Stimulated activated CD4-positive, alpha-beta T cell treated with anti-CD3 and anti-CD28 coated beads, Interleukin-1b, Interleukin-23, amount 100 ng/mL, for 48 hours (primary cell): Measurements from ENCODE around the gene VKORC1L1.
"Not testable (repeated sequence)": the region's sequence is repeated elsewhere in the genome, so short reads cannot be mapped to it uniquely, and the experiment has no call there.

ENCODE experiments used
- DNase-seq: peaks from one replicate; pipeline ENCODE4 v3.0.0-alpha.2; 2020

VKORC1L1 gene

DNA sequence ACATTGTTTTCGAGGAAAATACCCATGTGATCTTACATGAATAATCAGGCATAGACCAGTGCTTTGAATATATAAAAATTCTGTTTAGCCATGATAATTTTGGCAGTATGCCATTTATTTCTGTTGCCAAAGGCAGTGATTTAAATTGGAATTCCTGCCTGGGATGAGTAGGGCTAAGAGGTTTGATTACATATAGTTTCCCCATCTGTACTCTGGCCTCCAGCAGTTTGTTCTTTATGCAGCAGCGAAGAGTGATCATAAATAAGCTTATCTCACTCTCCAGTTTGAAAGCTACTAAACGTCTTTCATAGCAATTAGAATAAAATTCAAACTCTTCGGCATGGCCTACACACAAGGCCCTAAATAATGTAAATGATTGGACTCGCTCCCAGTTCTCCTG, 72.9 kb downstream of the VKORC1L1 start:
- not testable (repeated sequence) for DNase-seq

DNA sequence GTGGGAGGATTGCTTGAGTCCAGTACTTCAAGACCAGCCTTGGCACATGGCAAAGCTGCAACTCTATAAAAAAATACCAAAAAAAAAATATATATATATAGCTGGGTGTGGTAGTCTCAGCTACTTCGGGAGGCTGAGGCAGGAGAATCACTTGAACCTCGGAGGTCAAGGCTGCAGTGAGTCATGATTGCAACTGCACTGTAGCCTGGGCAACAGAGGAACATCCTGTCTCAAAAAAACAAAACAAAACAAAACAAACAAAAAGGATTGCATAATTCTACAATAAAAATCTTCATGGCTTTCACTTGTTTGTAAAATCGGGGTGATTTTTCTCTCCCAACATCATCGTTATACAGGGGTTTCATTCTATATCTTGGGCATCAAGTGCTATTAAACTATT, 74.0 kb downstream of the VKORC1L1 start:
- DNase-seq: no peak

DNA sequence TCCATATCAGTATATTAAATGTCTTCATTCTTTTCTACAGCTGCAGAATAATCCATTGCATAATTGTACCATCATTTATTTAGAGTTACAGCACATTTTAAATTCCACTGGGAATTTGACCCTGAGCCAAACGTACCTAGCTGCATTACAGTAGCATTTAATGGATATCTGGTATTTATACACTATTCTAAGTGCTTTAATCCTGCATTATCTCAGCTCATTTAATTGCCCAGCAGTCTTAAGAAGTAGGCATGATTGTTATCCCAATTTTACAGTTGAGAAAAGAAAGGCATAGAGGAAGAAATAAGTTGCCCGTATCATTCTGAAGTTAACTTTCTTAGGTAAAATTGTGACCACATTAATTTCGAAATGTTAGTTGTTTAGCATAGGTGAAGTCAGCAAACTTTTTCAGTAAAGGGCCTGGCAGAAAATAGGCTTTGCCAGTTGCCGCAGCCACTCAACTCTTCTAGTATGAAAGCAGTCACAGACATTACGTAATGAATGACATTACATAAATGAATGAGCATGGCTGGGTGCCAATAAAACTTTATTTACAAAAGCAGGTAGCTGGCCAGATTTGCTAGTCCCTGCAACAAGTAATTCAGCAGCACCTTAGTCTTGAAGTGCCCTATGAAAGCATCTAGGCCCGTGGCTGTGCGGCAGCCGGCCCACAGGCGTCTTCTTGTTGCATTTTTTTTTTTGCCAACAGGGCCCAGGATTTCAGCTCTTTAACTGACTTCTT, 79.1 kb downstream of the VKORC1L1 start:
- no peak for DNase-seq

DNA sequence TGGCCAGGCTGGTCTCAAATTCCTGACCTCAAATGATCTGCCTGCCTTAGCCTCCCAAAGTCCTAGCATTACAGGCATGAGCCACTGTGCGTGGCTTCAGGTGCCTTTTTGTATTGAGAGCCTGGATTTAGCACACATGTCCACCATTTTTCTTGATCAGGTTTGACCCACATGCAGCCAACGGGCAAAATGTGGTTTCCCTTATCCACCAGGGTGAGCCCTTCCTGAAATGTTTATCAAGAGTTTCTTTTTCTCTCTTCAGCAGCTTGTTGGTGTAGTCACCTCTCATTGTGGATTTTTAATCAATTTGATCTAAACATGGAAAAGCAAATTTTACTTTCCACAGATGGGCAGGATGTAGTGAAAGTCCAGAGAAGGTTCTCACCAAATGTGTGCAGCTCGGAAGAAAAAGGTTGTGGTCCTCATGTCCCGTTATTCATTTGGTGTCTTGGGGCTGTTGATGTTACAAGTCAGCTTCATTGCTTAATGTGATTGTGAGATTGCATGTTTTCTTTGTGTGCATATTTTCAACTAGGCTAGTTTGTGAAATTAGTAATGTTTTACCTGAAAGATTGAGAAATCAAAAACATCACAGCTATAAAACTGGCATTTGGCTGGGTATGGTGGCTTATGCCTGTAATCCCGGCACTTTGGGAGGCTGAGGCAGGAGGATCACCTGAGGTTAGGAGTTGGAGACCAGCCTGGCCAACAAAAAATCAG, 80.3 kb downstream of the VKORC1L1 start:
- no peak for DNase-seq

DNA sequence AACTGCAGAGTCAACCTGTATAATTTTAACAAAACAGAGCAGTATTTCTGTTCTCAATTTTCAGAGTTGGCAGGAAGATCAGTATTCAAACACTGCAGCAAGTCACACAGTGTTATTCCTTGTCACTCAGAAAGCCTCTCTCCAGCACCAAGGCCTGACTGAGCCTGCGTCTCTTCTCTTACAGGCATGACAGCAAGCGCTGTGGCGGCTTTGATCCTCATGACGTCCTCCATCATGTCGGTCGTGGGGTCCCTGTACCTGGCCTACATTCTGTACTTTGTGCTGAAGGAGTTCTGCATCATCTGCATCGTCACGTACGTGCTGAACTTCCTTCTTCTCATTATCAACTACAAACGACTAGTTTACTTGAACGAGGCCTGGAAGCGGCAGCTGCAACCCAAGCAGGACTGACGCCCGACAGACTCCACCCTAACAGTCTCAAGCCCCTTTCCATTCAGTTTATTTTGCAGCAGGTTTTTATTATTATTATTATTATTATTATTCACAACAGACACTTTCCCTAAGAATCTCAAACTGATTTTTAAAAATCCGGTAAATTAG, 81.1 kb downstream of the VKORC1L1 start:
- DNase-seq: no peak

DNA sequence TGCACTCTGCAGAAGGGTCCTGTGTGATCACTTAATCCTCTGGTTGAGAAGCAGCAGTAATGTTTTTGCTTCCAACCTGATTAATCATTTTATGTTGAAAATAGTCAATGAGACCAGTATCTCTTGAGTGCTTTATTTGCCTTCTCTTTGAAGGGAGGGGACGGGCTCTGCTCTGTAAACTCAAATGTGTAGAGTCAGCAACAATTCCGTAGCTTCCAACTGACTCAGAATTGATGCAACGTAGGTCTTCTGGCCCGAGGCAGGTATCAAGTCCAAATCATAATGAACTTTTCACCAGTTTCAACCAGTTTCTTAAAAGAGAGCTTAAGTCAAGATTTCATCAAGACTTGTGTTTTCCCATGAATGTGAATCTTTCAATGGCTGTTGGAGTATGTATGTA, 82.8 kb downstream of the VKORC1L1 start:
- DNase-seq: no peak

DNA sequence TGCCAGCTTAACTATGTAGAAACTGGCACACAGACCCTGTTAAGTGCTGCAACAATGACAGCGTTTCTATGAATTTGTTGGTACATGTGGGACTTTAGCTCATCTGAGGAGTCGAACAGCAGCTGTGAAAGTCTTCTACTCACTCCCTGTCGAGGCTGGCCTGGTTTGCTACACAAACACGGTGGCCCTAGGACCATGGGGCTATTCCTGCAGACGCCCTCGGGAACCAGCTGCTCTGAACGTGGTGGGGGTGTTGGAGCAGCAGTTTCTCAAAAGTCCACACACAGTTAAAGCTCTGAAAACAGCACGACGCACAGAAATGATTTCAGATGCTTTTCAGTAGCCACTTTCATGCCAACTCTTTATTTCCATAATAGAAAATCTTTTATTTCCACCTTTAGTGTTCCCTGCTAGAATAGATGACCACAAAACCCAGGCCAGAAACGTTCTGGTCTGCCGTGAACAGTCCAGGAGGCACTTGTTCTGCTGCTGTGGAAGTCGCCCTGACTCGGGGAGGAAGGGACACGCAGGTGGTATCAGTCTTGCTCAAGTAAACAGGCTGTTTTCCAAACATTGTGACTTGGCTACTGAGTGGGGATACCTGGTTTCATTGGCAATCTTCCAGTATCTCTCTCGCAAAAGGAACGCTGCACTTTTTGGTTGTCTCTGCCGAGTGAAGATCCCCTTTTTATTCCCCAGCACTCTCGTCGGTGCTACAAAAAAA, 87.6 kb downstream of the VKORC1L1 start:
- no peak for DNase-seq

DNA sequence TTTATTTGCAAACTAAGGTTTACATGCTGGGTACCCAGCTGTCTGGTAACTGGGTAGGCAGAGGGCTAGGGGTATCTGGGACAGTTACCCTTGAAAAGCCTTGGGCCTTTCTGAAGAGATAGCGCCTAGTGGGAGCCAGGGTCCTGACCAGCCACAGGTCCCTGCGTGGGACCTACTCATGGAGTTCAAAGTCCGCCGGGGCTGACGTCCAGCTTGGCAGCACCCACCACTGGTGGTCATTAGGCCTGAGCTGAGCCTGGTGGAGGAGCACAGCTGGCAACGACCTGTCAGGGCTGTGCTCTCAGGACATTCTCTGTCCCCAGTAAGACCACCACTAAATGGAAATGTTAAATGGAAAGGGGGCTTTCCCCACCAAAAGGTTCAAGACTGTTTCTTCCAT, 89.2 kb downstream of the VKORC1L1 start:
- DNase-seq: no peak

DNA sequence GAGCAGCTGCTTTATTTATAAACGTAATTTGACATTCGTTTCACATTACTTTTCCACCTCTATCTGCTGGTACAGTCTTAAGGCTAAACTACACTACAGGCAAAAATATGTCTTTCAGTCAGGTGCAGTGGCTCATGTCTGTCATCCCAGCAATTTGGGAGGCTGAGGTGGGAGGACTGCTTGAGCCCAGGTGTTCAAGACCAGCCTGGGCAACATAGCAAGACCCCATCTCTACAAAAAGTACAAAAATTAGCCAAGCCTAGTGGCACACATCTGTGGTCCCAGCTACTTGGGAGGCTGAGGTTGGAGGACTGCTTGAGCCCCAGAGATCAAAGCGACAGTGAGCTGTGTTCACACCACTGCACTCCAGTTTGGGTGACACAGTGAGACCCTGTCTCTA, 91.8 kb downstream of the VKORC1L1 start:
- DNase-seq: not testable (repeated sequence)

DNA sequence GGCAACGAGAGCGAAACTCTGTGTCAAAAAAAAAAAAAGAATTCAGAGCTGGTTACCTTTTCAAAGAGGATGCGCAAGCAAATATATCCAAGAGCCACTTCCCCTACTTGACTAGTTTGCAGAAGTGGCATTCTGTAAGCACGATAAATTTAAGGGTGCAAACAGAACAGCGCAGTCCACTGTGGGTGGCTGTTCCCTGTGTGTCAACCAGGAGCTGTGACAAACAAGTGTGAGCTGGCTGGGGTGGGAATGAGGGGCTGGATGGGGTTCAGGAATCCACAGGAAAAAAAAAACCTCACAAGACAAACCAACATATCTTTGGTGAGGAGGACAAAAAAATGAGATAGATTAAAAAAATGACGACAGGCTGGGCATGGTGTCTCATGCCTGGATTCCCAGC, 93.3 kb downstream of the VKORC1L1 start:
- no peak for DNase-seq

DNA sequence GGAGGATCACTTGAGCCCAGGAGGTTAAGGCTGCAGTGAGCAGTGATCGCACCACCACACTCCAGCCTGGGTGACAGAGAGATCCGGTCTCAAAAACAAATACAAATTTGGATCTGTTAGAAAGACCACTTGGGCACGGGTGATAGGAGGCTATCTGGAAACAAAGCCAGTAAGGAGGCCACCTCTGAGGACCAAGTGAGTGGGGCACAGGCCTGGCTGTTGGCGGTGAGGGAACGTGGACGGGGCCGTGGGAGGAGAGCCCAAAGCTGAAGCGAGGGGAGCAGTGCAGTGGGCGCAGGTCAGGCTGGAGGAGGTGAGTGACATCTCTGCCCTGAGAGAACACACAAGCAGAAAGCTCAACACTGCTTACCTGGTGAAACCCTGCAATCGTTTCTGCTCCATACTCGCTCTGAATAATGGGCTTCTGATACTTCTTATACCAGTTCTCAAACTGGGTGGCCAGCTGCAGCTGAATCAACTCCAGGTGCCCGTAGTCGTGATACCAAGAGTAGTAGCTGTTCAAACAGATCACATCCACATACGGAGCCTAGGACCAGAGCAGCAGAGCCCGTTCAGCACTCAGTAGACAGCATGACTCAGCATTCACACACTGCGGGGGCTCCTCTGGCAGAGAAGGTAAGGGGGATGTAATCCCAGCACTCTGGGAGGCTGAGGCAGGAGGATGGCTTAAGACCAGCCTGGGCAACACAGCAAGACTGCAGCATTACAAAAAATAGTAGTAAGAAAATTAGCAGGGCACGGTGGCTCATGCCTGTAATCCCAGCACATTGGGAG, 94.7 kb downstream of the VKORC1L1 start:
- DNase-seq: no peak

DNA sequence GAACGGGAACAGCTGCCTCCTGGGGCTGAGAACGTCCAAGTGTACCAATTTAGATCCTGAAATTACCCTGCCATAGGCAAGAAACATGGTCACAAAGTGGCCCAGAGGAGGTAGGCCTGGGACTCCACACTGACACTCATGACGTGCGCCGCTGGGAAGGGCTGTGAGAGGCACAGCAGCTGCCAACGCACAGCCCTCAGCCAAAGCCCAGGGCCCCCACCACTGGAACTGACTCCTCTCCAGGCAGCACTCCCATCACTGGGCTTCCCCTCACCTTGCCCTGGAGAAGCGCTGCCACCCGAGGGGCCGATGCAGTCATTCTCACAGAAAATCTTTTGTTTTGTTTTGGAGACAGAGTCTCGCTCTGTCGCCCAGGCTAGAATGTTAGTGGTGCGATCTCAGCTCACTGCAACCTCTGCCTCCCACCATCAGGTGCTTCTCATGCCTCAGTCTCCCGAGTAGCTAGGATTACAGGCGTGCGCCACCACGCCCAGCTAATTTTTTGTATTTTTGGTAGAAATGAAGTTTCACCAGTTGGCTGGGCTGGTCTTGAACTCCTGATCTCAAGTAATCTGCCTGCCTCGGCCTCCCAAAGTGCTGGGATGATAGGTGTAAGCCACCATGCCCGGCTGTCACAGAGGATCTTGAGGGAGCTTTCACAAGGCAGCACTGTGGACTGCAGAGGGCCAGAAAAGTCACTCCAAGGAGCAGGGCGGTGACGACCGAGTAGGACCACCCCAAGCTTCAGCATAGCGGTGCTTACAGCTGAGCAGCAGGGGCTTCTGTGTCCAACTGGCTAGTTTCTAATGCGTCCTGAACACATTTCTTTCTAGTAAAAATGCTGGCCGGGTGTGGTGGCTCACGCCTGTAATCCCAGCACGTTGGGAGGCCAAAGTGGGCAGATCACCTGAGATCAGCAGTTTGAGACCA, 95.6 kb downstream of the VKORC1L1 start:
- DNase-seq: no peak

DNA sequence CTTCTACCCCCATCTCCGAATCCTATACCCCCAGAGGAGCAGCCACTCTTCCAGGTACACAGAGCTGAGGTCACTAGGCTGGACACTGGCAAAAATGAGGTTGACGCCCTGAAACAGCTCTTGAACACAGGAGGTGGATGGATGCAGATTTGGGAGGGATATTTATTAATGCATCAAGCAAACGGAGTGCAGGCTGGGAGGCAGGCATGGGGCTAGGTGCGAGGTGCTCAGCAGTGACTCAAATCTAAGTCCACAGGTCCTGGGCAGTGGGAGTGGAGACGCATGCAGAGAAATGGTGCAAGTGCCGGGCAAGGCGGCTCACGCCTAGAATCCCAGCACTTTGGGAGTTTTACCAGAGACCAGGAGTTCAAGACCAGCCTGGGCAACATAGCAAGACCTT, 98.1 kb downstream of the VKORC1L1 start:
- no peak for DNase-seq

DNA sequence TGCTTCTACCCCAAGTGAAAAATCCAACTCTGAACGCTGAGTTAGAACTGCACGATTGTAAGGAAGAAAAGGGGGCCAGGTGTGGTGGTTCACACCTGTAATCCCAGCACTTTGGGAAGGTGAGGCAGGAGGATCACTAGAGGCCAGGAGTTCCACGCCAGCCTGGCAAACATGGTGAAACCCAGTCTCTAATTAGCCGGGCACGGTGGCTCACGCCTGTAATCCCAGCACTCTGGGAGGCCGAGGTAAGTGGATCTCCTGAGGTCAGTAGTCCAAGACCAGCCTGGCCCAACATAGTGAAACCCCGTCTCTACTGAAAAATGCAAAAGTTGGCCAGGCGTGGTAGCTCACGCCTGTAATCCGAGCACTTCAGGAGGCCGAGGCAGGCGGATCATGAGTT, 100.1 kb downstream of the VKORC1L1 start:
- DNase-seq: no peak

DNA sequence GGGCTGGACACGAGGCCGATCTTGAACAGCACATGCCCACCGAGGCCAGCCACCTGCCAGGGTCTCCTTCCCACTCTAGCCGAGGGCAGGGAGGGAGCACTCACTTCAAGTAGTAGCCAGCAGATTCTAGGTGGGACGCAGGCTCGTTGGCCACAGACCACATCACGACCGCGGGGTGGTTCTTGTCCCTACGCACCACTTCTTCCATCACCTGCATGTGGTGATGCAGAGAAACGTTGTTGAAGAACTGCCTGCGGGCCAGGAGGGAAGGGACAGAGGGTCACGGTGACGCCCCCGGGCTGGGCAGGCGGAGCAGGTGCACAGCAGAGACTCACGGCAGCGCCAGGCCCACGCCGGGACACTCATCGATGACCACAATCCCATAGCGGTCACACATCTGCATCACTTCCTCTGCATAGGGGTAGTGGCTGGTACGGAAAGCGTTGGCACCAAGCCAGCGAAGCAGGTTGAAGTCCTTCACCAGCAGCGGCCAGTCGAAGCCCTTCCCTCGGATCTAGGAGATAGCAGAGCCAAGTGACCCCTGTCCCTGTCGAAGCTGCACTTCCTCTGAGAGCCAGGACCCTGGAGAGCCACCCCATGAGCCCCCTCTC, 101.4 kb downstream of the VKORC1L1 start:
- DNase-seq: no peak

DNA sequence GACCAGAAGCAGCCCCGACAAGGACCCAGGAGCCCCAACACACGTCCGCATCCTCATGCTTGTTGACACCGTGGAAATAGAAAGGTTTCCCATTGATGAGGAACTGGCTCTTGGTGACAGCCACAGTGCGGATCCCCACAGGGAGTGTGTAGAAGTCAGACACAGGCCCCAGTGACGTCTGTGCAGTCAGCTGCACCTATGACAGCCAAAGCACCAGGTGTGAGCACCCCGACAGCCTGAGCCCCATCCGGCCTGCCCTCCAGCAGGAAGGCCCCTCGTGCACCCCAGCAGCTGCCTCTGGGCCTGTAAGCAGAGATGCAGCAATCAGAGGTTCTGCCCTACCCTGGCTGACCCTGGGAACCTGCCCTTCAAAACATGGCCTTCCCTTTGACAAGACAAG, 102.0 kb downstream of the VKORC1L1 start:
- no peak for DNase-seq

DNA sequence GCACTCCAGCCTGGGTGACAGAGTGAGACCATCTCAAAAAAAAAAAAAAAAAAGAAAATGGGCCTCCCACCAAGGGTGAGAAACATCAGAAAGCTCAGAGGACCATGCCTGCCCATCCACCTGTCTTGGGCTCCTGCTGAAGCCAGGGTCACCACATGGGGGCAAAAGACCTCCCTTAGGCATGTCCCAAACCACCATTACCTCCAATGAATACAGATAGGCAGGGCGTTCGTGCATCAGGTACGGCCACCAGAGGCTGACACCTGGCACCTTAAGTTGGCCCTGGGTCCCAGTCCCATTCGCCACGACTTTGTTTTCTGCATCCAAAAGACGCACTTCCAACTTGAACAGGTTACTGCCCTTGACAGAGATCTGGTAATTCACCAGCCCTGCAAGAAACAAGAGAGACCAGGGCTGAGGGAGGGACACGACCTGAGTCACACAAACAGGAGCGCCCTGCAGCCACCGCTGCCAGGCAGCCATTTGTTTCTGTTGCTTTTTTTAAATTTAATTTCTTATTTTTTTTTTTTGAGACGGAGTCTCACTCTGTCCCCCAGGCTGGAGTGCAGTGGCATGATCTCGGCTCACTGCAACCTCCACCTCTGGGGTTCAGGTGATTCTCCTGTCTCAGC, 103.1 kb downstream of the VKORC1L1 start:
- DNase-seq: no peak

DNA sequence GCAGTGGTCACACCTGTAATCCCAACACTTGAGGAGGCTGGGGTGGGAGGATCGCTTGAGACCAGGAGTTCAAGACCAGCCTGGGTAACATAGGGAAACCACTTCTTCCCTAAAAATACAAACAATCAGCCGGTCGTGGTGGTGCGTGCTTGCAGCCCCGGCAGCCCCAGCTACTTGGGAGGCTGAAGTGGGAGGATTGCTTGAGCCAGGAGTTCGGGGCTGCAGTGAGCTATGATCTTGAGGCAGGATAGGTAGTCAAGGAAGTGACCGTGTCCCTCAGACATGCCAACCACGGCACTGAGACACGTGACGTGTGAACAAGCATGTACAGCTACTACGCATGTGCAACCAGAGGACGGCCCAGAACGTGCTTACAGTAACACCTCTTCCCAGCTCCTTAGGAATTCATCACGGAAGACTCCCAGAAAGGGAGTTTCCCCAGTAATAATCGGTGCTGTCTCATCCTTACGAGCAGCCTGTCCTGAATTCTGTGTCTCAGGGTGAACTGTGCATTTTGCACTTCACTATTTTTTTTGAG, 103.9 kb downstream of the VKORC1L1 start:
- no peak for DNase-seq

DNA sequence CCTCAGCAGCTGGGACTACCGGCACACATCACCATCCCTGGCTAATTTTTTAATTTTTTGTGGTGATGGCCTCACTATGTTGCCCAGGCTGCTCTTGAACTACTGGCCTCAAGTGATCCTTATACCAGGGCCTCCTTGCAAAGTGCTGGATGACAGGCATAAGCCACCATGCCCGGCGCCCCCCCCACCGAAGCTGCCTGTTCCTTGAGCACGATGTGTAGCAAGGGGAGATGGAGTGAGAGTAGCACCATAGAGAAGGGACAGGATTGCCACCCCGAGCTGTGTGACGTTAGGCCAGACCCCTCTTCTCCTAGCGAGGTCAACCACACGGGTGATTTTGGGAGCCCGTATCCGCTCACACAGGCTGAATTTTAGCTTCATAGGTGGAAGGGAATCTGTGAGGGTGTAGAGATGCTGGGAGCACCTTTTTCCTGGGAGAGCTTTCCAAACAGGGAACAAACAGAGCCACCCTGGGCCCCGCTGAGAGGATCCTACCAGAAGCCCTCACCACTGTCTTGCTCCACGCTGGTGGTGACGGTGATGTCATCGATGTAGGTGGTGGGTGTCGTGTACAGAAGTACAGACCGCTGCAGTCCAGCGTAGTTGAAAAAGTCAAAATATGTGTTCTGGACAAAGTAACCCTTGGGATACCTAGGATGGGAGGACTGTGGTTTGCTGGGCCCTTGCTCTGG, 106.2 kb downstream of the VKORC1L1 start:
- no peak for DNase-seq
